OCI-LY1 (cell line): ENCODE data around the gene RPS21.

Experiments
- EZH2 ChIP-seq: fragments of 200-600 bp; sonication (generic), shearing (Covaris generic); IDR thresholded peaks from 2 replicates; pipeline ENCODE4 v1.8.0; 2017; ENCODE audit warnings: borderline replicate concordance, mixed run types, mild to moderate bottlenecking, antibody characterized with exemption, low read length, moderate library complexity, mixed read lengths
- TF ChIP-seq, protein P1 (sequence below): fragments of 200-600 bp; sonication (generic), shearing (Covaris generic); IDR thresholded peaks from 2 replicates; pipeline ENCODE4 v1.5.1; 2017; ENCODE audit warnings: mild to moderate bottlenecking, antibody characterized with exemption, low read length, moderate library complexity, mixed read lengths

DNA sequence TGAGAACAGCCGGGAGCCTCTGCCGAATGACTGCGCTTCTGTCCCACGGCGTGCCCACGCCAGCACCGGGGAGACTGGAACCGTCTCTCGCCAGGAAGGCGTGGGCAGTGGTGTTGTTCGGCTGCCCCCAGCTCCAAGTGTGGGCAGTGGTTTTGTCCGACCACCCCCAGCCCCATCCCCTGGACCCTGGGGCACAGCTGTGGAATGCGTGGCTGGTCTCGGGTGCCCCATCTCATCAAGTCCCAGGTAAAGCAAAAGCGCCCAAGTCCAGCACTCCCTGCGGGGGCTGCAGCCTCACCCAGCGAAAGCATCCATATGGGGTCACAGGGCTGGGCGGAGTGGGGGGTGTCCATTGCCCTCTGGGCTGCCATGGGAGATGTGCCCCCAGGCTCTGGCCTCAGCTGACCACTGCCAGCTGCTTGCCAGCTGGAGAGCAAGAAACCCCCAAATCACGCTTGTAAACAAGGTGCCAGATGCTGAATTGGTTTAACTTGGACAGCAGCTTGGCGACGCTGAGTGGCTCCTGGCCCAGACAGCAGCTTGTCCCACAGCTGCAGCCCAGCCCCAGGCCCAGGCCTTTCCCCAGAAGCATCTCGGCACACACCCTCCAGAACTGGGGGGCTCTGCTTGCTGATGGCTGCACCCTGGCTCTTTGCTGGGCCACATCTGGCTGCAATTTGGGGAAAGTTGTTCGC, 15.7 kb downstream of the RPS21 start:
- TF ChIP-seq, protein P1, sequence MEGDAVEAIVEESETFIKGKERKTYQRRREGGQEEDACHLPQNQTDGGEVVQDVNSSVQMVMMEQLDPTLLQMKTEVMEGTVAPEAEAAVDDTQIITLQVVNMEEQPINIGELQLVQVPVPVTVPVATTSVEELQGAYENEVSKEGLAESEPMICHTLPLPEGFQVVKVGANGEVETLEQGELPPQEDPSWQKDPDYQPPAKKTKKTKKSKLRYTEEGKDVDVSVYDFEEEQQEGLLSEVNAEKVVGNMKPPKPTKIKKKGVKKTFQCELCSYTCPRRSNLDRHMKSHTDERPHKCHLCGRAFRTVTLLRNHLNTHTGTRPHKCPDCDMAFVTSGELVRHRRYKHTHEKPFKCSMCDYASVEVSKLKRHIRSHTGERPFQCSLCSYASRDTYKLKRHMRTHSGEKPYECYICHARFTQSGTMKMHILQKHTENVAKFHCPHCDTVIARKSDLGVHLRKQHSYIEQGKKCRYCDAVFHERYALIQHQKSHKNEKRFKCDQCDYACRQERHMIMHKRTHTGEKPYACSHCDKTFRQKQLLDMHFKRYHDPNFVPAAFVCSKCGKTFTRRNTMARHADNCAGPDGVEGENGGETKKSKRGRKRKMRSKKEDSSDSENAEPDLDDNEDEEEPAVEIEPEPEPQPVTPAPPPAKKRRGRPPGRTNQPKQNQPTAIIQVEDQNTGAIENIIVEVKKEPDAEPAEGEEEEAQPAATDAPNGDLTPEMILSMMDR = no peak
- no peak for TF ChIP-seq EZH2
